Measurements from ENCODE around the gene SELL.
"Not testable (repeated sequence)": the region's sequence is repeated elsewhere in the genome, so short reads cannot be mapped to it uniquely, and the experiment has no call there.

The SELL gene

GRCh38 chr1:169662680-169663079 lies 48.7 kb downstream of the SELL start:
- DNase-seq, result not testable (repeated sequence)

DNA sequence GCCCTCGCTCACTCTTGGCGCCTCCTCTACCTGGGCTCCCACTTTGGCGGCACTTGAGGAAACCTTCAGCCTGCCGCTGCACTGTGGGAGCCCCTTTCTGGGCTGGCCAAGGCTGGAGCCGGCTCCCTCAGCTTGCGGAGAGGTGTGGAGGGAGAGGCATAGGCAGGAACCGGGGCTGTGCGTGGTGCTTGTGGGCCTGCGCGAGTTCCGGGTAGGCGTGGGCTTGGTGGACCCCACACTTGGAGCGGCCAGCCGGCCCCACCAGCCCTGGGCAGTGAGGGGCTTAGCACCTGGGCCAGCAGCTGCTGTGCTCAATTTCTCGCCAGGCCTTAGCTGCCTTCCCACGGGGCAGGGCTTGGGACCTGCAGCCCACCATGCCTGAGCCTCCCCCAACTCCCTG lies 50.4 kb downstream of the SELL start:
- DNase-seq, result not testable (repeated sequence)

GRCh38 chr1:169658777-169659176 lies 52.6 kb downstream of the SELL start:
- DNase-seq, result not testable (repeated sequence)

DNA sequence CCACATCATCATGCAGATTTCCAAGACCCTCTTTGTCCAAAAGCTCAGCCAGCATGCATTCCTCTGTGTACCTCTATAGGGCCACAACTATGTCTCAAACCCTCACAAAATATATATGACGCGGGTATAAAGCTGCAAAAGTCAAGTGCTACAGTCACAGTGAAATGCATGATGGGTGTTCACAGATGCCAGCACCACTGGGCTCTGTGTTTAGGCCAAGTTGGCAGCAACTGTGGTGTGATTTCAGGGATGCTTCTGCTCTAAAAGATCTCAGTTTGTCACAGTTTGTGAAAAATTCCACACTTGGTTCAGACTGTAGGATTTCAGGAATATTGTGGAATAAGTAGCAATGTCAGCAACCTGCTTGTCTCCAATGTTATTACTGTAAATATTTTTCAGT lies 57.5 kb downstream of the SELL start:
- DNase-seq, result no peak

DNA sequence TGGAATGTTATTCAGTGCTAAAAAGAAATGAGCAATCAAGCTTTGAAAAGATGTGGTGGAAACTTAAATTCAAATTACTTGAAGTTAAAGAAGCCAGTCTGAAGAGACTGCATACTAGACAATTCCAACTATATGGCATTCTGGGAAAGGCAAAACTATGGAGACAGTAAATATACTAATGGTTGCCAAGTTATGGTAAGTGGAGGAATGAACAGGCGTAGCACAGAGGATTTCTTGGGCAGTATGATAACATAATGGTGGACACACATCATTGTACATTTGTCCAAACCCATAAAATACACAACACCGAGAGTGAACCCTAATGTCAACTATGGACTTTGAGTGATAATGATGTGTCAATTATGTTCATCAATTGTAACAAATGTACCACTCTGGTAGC lies 60.4 kb downstream of the SELL start:
- no peak for DNase-seq

- DNase-seq, result no peak
These were observed 60.9 kb downstream of the SELL start for GRCh38 chr1:169650551-169650950.

GRCh38 chr1:169648709-169649108 lies 62.7 kb downstream of the SELL start:
- peak; percentile 21 for DNase-seq

- DNase-seq, result no peak
These were observed 63.2 kb downstream of the SELL start for GRCh38 chr1:169648187-169648586.

- no peak for DNase-seq
These were observed 63.9 kb downstream of the SELL start for GRCh38 chr1:169647512-169647911.

DNA sequence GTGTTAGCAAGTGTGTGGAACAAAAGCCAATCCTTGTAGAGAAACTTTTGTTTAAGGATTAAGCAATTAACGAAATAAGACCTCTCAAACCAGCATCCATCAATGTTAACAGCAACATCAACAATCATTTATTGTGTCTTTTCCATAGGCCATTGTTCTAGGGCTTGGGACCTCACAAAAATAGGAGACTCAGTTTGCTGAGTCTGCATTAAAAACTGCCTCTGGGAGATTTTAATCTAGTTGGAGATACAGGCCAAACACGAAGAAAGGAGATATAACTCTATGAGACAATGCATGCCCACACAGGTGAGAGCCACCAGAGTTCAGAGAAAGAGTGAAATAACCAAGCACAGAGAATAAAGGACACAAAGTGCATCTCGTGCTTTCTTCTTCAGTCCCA lies 67.1 kb downstream of the SELL start:
- DNase-seq, result no peak

All from hematopoietic multipotent progenitor cell treated with erythropoietin and hydrocortisone succinate and interleukin-3 and kit ligand, for 4 days (in vitro differentiated cells).